ENCODE data around the gene DZIP1L.

DNA sequence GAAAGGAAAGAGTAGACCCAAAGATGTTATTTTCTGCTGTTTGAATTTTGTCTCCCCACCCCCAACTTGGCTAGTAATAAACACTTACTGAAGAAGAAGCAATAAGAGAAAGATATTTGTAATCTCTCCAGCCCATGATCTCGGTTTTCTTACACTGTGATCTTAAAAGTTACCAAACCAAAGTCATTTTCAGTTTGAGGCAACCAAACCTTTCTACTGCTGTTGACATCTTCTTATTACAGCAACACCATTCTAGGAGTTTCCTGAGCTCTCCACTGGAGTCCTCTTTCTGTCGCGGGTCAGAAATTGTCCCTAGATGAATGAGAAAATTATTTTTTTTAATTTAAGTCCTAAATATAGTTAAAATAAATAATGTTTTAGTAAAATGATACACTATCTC lies 83.9 kb downstream of the DZIP1L start:
- TF ChIP-seq, protein P1, sequence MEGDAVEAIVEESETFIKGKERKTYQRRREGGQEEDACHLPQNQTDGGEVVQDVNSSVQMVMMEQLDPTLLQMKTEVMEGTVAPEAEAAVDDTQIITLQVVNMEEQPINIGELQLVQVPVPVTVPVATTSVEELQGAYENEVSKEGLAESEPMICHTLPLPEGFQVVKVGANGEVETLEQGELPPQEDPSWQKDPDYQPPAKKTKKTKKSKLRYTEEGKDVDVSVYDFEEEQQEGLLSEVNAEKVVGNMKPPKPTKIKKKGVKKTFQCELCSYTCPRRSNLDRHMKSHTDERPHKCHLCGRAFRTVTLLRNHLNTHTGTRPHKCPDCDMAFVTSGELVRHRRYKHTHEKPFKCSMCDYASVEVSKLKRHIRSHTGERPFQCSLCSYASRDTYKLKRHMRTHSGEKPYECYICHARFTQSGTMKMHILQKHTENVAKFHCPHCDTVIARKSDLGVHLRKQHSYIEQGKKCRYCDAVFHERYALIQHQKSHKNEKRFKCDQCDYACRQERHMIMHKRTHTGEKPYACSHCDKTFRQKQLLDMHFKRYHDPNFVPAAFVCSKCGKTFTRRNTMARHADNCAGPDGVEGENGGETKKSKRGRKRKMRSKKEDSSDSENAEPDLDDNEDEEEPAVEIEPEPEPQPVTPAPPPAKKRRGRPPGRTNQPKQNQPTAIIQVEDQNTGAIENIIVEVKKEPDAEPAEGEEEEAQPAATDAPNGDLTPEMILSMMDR (conservative IDR thresholded peaks at IDR 0.05; ENCODE audit: low read depth in 2 of 2) = no peak
- TF ChIP-seq EZH2 (IDR thresholded peaks at IDR 0.05; ENCODE audit: low read depth, unreplicated experiment) = no peak
- TF ChIP-seq EZH2phosphoT487 (IDR thresholded peaks at IDR 0.05; ENCODE audit: unreplicated experiment) = no peak
- TF ChIP-seq, protein P2, sequence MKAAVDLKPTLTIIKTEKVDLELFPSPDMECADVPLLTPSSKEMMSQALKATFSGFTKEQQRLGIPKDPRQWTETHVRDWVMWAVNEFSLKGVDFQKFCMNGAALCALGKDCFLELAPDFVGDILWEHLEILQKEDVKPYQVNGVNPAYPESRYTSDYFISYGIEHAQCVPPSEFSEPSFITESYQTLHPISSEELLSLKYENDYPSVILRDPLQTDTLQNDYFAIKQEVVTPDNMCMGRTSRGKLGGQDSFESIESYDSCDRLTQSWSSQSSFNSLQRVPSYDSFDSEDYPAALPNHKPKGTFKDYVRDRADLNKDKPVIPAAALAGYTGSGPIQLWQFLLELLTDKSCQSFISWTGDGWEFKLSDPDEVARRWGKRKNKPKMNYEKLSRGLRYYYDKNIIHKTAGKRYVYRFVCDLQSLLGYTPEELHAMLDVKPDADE (IDR thresholded peaks at IDR 0.05) = no peak

All from GM23338 (cell line).